ENCODE results near the gene SHB.

- TF ChIP-seq CTCF (IDR thresholded peaks at IDR 0.05) (no peak), POLR2A (IDR thresholded peaks at IDR 0.05) (peak in 2 of 3 donors; percentile 48 to 73)
Measured at GRCh38 chr9:38047301-38048251, 21.5 kb downstream of the SHB start.

Measured in body of pancreas (tissue), 4 donors.